Activated naive CD4-positive, alpha-beta T cell treated with anti-CD3 and anti-CD28 coated beads for 36 hours (primary cell): ENCODE results near the gene RBM34. TPM values are rescaled to one million over a fixed set of nuclear protein-coding genes. Genes with fewer than 3 reads are reported as not detected.

Experiments used
- CTCF ChIA-PET: fragments of 350-600 bp; sonication (Branson Sonifier 250); formaldehyde crosslinking; loops from one replicate; lab custom pipeline; 2021; ENCODE audit warnings: antibody characterized with exemption; lab: Charles Lee
- DNase-seq: peaks from one replicate; pipeline ENCODE4 v3.0.0-alpha.2; 2020
- H3K27ac Mint-ChIP-seq: one replicate; pipeline ENCODE4 v1.8.0; 2021; ENCODE audit warnings: mild to moderate bottlenecking, mixed read lengths
- H3K27me3 Mint-ChIP-seq: one replicate; pipeline ENCODE4 v1.8.0; 2021; ENCODE audit warnings: low read depth, mixed read lengths
- H3K36me3 Mint-ChIP-seq: one replicate; pipeline ENCODE4 v1.8.0; 2021; ENCODE audit warnings: low read depth, mixed read lengths
- H3K4me1 Mint-ChIP-seq: one replicate; pipeline ENCODE4 v1.8.0; 2021; ENCODE audit warnings: low read depth, mixed read lengths
- H3K4me3 Mint-ChIP-seq: one replicate; pipeline ENCODE4 v1.8.0; 2021; ENCODE audit warnings: mild to moderate bottlenecking, moderate library complexity, mixed read lengths
- H3K9me3 Mint-ChIP-seq: one replicate; pipeline ENCODE4 v1.8.0; 2021; ENCODE audit warnings: mixed read lengths
- intact Hi-C: fragments of 100-400 bp; cut with micrococcal nuclease; formaldehyde crosslinking; loops from one replicate; pipeline ENCODE4 v1.15.1; 2023
- total RNA-seq, 2 experiments: library from RNA; stranded (reverse); gene quantifications; one replicate each; pipeline ENCODE4 v1.2.3, GENCODE V29; 2021

RBM34 gene
- total RNA-seq, 2 experiments from 2014 or later: 104 TPM

DNA sequence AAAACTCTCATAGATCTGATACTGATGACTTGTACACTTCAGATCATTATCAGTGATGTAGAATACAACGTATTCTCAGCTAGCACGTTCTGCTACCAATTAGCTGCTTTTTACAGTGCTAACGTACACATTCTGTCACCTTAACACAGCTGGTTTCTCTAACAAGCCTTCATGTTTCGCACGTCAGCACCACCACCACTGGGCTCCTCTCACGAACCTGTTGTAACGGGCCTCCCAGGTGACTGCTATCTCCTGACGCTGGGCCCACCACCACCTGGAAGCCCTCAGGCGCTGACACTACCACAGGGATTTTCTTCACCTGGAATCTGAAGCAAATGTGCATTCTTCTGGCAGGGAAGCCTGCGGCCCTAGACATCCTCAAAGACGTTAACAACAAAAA, 52.2 kb downstream of the RBM34 start:
- Mint-ChIP-seq H3K27me3 (no peaks in the 10 kb centered on the region), H3K36me3 (peaks cover 51% of the 10 kb centered on the region), H3K4me3 (no peak overlapping the region), H3K9me3 (no peaks in the 10 kb centered on the region), H3K4me1 (peaks cover 31% of the 10 kb centered on the region), H3K27ac (no peak overlapping the region)
- DNase-seq: no peak
- CTCF ChIA-PET: interaction anchor here (0.6 kb wide), 1 partner anchor 488 kb away, joined by 3 read pairs; no protein-coding TSS in a partner anchor
- intact Hi-C loops: no loop called here

DNA sequence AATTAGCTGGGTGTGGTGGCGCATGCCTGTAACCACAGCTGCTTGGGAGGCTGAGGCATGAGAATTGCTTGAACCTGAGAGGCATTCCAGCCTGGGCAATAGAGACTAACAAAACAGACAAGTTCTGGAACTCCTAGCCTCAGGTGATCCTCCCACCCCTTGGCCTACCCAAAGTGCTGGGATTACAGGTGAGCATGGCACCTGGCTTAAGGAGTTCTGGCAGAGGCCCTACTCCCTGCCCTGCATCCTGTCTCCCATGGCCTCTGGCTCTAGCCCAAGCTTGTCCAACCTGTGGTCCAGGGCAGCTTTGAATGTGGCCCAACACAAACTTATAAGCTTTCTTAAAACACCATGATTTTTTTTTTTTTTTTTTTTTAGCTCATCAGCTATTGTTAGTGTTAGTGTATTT, 52.9 kb downstream of the RBM34 start:
- no peaks in the 10 kb centered on the region for H3K9me3 Mint-ChIP-seq
- peaks cover 45% of the 10 kb centered on the region for H3K36me3 Mint-ChIP-seq
- DNase-seq: no peak
- H3K4me1 Mint-ChIP-seq: peaks cover 32% of the 10 kb centered on the region
- intact Hi-C loops: no loop called here
- CTCF ChIA-PET: interaction anchor here (0.6 to 6.6 kb wide), 3 partner anchors 13 to 580 kb away, joined by 4 to 33 read pairs (median 7); no protein-coding TSS in a partner anchor
- H3K4me3 Mint-ChIP-seq: no peak overlapping the region
- no peak overlapping the region for H3K27ac Mint-ChIP-seq
- H3K27me3 Mint-ChIP-seq: no peaks in the 10 kb centered on the region

DNA sequence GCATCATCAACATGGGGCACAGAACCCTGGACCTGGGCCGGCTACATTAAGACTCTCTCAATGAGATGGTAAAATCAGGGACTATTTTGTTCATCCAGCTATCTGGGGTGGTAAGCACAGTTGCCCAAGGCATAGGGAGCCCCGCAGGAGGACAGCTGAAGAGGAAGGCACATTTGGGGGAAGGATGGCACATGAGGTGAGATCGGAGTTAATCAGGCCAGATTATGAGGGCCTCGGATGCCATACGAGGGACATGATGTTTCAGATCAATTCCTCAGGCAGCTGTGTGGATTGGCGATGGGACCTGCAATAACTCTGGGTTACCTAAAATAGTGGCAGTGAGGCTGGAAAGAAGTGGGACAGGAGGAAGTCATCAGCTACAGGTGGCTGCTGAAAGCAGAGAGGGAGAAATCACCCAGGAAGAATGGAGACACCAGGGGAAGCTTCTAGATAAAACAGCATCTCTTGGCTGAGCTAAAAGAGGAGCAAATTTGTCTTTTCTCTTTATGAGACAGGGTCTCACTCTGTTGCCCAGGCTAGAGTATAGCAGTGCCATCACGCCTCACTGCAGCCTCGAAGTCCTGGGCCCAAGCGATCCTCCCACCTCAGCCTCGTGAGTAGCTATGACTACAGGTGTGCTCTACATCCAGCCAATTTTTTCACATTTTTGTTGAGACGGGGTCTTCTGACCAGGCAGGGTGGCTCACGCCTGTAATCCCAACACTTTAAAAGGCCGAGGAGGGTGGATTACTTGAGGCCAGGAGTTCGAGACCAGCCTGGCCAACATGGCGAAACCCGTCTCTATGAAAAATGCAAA, 53.5 kb downstream of the RBM34 start:
- Mint-ChIP-seq H3K4me1 (peaks cover 36% of the 10 kb centered on the region), H3K9me3 (no peaks in the 10 kb centered on the region), H3K4me3 (no peak overlapping the region), H3K36me3 (peaks cover 41% of the 10 kb centered on the region), H3K27me3 (no peaks in the 10 kb centered on the region), H3K27ac (no peak overlapping the region)
- intact Hi-C loops: no loop called here
- no peak for DNase-seq
- CTCF ChIA-PET: interaction anchor here (0.6 to 6.6 kb wide), 4 partner anchors 13 to 581 kb away, joined by 3 to 33 read pairs (median 6); no protein-coding TSS in a partner anchor

DNA sequence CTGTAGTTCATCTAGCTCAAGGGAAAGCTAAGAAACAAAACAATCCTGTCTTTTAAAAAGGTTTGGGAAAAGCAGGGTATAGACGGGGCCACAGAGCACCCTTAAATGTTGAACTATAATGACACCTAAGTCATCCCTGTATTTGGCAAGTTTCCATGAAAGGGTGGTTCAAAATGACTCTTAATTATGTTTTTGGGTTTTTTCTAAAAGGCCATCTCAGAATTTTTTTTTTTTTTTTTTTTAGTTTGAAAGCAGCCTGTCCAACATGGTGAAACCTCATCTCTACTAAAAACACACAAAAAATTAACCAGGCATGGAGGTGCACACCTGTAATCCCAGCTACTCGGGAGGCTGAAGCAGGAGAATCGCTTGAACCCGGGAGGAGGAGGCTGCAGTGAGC, 54.6 kb downstream of the RBM34 start:
- peaks cover 40% of the 10 kb centered on the region for H3K4me1 Mint-ChIP-seq
- intact Hi-C loops: no loop called here
- peaks cover 38% of the 10 kb centered on the region for H3K36me3 Mint-ChIP-seq
- no peak for DNase-seq
- no peaks in the 10 kb centered on the region for H3K9me3 Mint-ChIP-seq
- H3K4me3 Mint-ChIP-seq: no peak overlapping the region
- CTCF ChIA-PET: interaction anchor here (0.6 to 6.6 kb wide), 5 partner anchors 12 to 387 kb away, joined by 3 to 33 read pairs (median 5); partner anchors contain the start of gene RBM34
- no peaks in the 10 kb centered on the region for H3K27me3 Mint-ChIP-seq
- H3K27ac Mint-ChIP-seq: no peak overlapping the region

DNA sequence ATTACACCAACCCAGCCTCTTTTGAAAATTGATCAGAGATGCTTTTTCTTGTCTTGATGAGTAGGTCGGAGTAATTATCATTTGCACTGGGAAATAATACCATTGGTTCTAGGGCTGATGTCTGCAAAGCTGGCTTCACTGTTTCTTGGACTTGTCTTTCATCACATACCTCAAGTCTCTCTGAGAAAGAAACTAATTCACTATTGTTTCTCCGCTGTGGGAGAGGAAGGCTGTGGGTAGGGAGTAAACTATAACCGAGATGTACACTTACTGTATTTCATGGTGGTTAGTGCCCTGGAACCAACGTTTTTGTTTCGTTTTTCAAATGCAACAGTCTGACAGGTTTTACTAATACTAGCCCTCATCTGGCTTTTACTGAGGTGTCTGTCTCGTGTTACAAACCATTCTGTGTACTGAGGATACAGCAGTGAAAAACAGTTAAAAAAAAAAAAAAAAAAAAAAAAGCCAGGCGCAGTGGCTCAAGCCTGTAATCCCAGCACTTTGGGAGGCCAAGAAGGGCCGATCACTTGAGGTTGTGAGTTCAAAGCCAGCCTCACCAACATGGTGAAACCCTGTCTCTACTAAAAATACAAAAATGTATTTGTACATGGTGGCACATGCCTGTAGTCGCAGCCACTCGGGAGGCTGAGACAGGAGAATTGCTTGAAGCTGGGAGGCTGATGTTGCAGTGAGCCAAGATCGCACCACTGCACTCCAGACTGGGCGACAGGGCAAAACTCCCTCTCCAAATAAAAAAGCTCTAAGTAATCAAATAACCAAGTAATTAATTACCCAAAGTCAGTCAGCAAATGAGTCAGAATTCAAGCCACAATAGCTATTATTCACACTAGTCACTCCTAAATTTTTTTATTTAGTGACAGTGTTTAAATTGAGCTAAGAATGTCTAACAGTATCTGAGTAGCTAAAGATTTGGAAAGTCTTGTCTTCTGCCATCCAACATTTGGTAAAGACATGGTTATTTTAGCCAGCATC, 55.7 kb downstream of the RBM34 start:
- no peak overlapping the region for H3K27ac Mint-ChIP-seq
- intact Hi-C loops: loop anchor here (2.0 kb wide), 1 partner anchor 397 kb away; no protein-coding TSS in a partner anchor
- no peak overlapping the region for H3K4me3 Mint-ChIP-seq
- H3K4me1 Mint-ChIP-seq: peaks cover 44% of the 10 kb centered on the region
- CTCF ChIA-PET: interaction anchor here (0.6 to 6.6 kb wide), 21 partner anchors 11 to 561 kb away, joined by 3 to 33 read pairs (median 3); partner anchors contain the start of gene RBM34
- no peaks in the 10 kb centered on the region for H3K27me3 Mint-ChIP-seq
- no peak for DNase-seq
- no peaks in the 10 kb centered on the region for H3K9me3 Mint-ChIP-seq
- peaks cover 28% of the 10 kb centered on the region for H3K36me3 Mint-ChIP-seq

DNA sequence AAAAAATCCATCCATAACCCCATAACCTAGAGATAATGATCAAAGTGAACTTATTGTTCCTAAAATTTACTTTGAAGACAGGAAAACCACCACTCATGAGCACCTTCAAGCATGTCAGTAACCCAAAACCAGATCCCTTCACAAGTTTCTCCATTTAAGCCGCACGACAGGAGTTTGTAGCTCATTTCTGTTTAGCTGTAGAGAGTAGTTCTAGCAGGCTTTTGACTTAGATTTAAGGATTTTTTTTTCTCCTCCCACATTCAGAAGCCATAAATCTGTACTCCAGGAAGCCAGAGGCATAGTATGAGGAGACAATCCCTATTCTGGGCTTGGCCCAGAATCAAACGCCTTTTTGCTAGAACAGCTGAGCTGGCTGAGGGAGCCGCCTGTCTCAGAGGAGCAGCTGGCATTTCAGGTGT, 58.0 kb downstream of the RBM34 start:
- peaks cover 10% of the 10 kb centered on the region for H3K36me3 Mint-ChIP-seq
- H3K4me1 Mint-ChIP-seq: peaks cover 44% of the 10 kb centered on the region

DNA sequence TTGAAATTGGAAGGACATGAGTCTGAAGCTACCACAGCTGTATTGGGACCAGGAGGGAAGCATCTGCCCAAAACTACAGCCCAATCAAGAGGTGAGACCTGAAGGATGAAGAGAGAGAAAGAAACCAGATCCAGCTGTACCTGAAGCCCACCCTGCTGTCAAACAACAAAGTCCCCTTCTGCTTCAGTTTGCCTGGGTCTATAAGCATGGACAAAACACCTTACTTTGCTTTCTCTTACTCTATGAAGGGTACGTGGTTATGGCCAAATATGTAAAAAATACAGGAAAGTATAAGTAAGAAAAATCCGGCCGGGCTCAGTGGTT, 58.8 kb downstream of the RBM34 start:
- Mint-ChIP-seq H3K27me3 (no peaks in the 10 kb centered on the region), H3K27ac (no peak overlapping the region), H3K9me3 (no peaks in the 10 kb centered on the region), H3K36me3 (peaks cover 6% of the 10 kb centered on the region), H3K4me1 (peaks cover 40% of the 10 kb centered on the region), H3K4me3 (no peak overlapping the region)
- CTCF ChIA-PET: interaction anchor here (6.6 kb wide), 1 partner anchor 7 kb away, joined by 33 read pairs; no protein-coding TSS in a partner anchor
- intact Hi-C loops: loop anchor here (5.0 kb wide), 2 partner anchors 150 to 225 kb away; partner anchors contain the start of genes ARID4B and GGPS1
- DNase-seq: no peak

More for the DNA sequence above, 58.0 kb downstream of the RBM34 start:
- CTCF ChIA-PET: interaction anchor here (0.6 to 6.6 kb wide), 6 partner anchors 8 to 618 kb away, joined by 3 to 33 read pairs (median 4); no protein-coding TSS in a partner anchor
- no peak overlapping the region for H3K27ac Mint-ChIP-seq
- no peaks in the 10 kb centered on the region for H3K27me3 Mint-ChIP-seq
- no peak overlapping the region for H3K4me3 Mint-ChIP-seq
- intact Hi-C loops: loop anchor here (5.0 kb wide), 2 partner anchors 149 to 224 kb away; partner anchors contain the start of genes ARID4B and GGPS1
- DNase-seq: no peak
- no peaks in the 10 kb centered on the region for H3K9me3 Mint-ChIP-seq

DNA sequence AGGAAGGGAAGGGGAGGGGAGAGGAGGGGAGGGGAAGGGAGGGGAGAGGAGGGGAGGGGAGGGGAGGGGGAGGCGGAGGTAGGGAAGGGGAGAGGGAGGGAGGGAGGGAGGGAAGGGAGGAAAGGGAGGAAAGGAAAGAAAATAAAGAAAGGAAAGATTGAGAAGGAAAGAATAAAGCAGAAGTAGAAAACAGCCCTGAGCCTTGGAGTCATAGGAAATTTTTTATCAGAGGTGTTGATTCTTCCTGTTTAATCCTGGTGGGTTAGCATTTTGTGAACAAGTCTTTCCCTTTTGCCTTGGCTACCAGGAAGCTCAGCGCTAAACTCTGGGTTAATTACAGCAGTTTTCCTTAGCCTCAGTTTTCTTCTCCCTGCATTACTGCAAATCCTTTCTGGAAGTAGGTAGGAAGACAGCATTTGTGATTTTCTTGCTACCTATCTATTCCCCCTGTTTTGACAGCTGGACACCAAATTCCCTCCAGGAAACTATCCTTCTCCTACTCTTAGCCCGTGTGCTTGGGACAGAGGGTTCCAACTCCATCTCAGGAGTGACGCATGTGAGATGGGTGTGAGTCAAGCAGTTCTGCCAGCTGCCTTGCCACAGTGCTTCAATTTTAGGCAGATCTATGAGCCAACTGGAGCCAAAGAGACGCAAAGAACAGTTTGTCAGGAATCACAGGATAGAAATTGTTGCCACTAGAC, 59.3 kb downstream of the RBM34 start:
- intact Hi-C loops: loop anchor here (5.0 kb wide), 2 partner anchors 151 to 226 kb away; partner anchors contain the start of genes ARID4B and GGPS1
- peaks cover 5% of the 10 kb centered on the region for H3K36me3 Mint-ChIP-seq
- CTCF ChIA-PET: interaction anchor here (0.6 to 6.6 kb wide), 2 partner anchors 7 to 661 kb away, joined by 3 to 33 read pairs; no protein-coding TSS in a partner anchor
- H3K27ac Mint-ChIP-seq: no peak overlapping the region
- no peak for DNase-seq
- H3K9me3 Mint-ChIP-seq: no peaks in the 10 kb centered on the region
- no peaks in the 10 kb centered on the region for H3K27me3 Mint-ChIP-seq
- peaks cover 35% of the 10 kb centered on the region for H3K4me1 Mint-ChIP-seq
- no peak overlapping the region for H3K4me3 Mint-ChIP-seq

DNA sequence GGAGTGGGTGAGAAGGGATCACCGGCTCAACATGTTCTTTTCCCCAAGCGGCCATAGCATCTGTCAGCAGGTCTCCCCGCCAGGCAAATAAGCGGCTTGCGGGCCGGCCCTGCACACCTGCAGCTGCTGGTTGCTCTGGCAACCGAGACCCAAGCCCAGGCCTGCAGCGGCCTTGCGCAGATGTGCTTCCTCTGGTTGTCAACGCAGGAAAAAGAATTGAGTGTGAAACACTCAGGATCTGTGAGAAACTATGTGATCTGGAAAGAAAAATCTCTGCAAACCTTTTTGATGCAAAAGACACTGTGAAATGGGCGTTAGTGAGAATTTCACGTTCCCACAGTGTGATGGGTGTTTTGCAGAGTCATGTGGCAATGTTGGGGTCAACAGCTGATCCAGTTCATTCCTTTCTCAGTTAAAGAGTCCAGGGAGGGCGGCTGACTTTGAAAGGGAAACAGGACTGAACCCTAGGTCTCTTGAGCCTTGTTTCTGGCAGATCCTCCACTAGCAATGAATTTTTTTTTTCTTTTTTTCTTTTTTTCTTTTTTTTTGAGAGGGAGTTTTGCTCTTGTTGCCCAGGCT, 60.8 kb downstream of the RBM34 start:
- no peak overlapping the region for H3K4me3 Mint-ChIP-seq
- peaks cover 4% of the 10 kb centered on the region for H3K36me3 Mint-ChIP-seq
- DNase-seq: no peak
- no peaks in the 10 kb centered on the region for H3K27me3 Mint-ChIP-seq
- H3K4me1 Mint-ChIP-seq: peaks cover 28% of the 10 kb centered on the region
- CTCF ChIA-PET: interaction anchor here (0.6 kb wide), 1 partner anchor 55 kb away, joined by 4 read pairs; no protein-coding TSS in a partner anchor
- no peaks in the 10 kb centered on the region for H3K9me3 Mint-ChIP-seq
- H3K27ac Mint-ChIP-seq: no peak overlapping the region
- intact Hi-C loops: loop anchor here (5.0 kb wide), 2 partner anchors 152 to 227 kb away; partner anchors contain the start of genes ARID4B and GGPS1

DNA sequence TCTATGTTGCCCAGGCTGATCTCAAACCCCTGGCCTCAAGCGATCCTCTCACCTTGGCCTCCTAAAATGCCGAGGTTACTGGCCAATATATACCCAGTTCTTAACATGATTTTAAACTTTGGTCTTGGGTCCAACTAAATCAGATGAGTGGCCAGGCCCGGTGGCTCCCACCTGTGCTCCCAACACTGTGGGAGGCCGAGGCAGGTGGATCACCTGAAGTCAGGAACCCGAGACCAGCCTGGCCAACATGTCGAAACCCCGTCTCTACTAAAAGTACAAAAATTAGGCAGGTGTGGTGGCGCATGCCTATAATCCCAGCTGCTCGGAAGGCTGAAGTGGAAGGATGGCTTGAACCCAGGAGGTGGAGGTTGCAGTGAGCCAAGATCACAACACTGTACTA, 62.1 kb downstream of the RBM34 start:
- no peaks in the 10 kb centered on the region for H3K27me3 Mint-ChIP-seq
- H3K27ac Mint-ChIP-seq: no peak overlapping the region
- DNase-seq: no peak
- CTCF ChIA-PET: interaction anchor here (0.7 kb wide), 1 partner anchor 365 kb away, joined by 3 read pairs; no protein-coding TSS in a partner anchor
- intact Hi-C loops: no loop called here
- peaks cover 18% of the 10 kb centered on the region for H3K4me1 Mint-ChIP-seq
- H3K36me3 Mint-ChIP-seq: peaks cover 2% of the 10 kb centered on the region
- H3K9me3 Mint-ChIP-seq: no peaks in the 10 kb centered on the region
- no peak overlapping the region for H3K4me3 Mint-ChIP-seq

DNA sequence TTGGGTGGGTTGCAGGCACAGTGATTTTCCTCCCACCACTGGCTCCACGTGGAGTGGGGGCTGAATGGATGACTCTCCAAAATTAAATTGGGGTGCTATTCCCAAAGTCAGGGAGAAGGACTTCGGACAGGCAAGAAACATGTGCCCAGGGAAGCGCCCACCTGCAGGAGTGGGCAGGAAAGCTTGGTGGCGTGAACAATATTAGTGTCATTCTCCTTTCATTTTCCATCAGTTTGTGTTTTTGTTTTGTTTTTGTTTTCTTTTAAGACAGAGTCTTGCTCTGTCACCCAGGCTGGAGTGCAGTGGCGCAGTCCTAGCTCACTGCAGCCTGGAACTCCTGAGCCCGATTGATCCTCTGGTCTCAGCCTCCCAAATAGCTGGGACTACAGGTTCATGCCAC, 62.5 kb downstream of the RBM34 start:
- Mint-ChIP-seq H3K4me1 (peaks cover 18% of the 10 kb centered on the region), H3K36me3 (peaks cover 2% of the 10 kb centered on the region), H3K9me3 (no peaks in the 10 kb centered on the region), H3K27ac (no peak overlapping the region), H3K27me3 (peaks cover 2% of the 10 kb centered on the region), H3K4me3 (no peak overlapping the region)
- CTCF ChIA-PET: no interaction called here
- DNase-seq: no peak
- intact Hi-C loops: no loop called here
